VCaP (cell line): ENCODE data around the gene SPRN.

Experiments used
- H3K27ac ChIP-seq: fragments of 450-650 bp; 2 replicates; pipeline ENCODE4 v1.5.1; 2017
- CTCF ChIP-seq: fragments of 450-650 bp; conservative IDR thresholded peaks from 2 replicates; pipeline ENCODE4 v1.5.1; 2017; ENCODE audit warnings: mild to moderate bottlenecking, moderate library complexity

The SPRN gene

GRCh38 chr10:133401500-133401899, 22.9 kb downstream of the SPRN start:
- H3K27ac ChIP-seq: no peak overlapping the region
- no peak for TF ChIP-seq CTCF

- no peak for TF ChIP-seq CTCF
Observed at GRCh38 chr10:133400624-133401424, 23.6 kb downstream of the SPRN start.

GRCh38 chr10:133399123-133399601, 25.3 kb downstream of the SPRN start:
- H3K27ac ChIP-seq: no peak overlapping the region
- TF ChIP-seq CTCF: no peak

More at GRCh38 chr10:133400624-133401424, 23.6 kb downstream of the SPRN start:
- H3K27ac ChIP-seq: no peak overlapping the region

- no peak for TF ChIP-seq CTCF
- H3K27ac ChIP-seq: no peak overlapping the region
Observed at GRCh38 chr10:133397938-133398337, 26.5 kb downstream of the SPRN start.

GRCh38 chr10:133396035-133396624, 28.3 kb downstream of the SPRN start:
- H3K27ac ChIP-seq: no peak overlapping the region
- TF ChIP-seq CTCF: no peak

- no peak for TF ChIP-seq CTCF
- peak overlapping the region; percentile 87 for H3K27ac ChIP-seq
Observed at GRCh38 chr10:133394801-133395221, 29.6 kb downstream of the SPRN start.

GRCh38 chr10:133394064-133394663, 30.3 kb downstream of the SPRN start, which contains the start of gene MTG1:
MTG1 (plus strand) TSS chr10:133394157; CDS start chr10:133394221, 64 bp downstream.
- H3K27ac ChIP-seq: peak within 1 kb of the TSS; percentile 87
- no peak for TF ChIP-seq CTCF
